CD14-positive monocyte (primary cell): ENCODE data around the gene GLCCI1. TPM values are rescaled to one million over a fixed set of nuclear protein-coding genes. Genes with fewer than 3 reads are reported as not detected.

ENCODE experiments used
- DNase-seq, 3 donors: peaks; one replicate each; pipeline ENCODE4 v3.0.0-alpha.2; 2011 to 2022
- H2AFZ ChIP-seq: 2 replicates; pipeline ENCODE4 v1.6.0; 2012; ENCODE audit warnings: mild to moderate bottlenecking, low read depth, low read length, inconsistent platforms; ENCODE audit not compliant: insufficient read depth, poor library complexity, severe bottlenecking
- H3K27ac ChIP-seq, 2 donors: 1 replicate in 1 of 2; 2 replicates in 1 of 2; pipeline ENCODE4 v1.5.1; 2012 to 2013; ENCODE audit warnings: low read length in 2 of 2, control low read depth in 1 of 2, inconsistent platforms in 1 of 2, low read depth in 1 of 2, mild to moderate bottlenecking in 1 of 2
- H3K27me3 ChIP-seq, 2 donors: one replicate each; pipeline versions ENCODE4 v1.6.0 to v1.6.1; 2011 to 2013; ENCODE audit warnings: low read length in 2 of 2; ENCODE audit not compliant: control insufficient read depth in 2 of 2, insufficient read depth in 2 of 2
- H3K36me3 ChIP-seq, 2 donors: replicated peaks in 1 of 2; 1 replicate in 1 of 2; 2 replicates in 1 of 2; pipeline versions ENCODE4 v1.5.1 to v1.6.1; 2012 to 2013; ENCODE audit warnings: low read length in 2 of 2, control low read depth in 1 of 2, inconsistent platforms in 1 of 2, mild to moderate bottlenecking in 1 of 2; ENCODE audit not compliant: insufficient read depth in 2 of 2, control insufficient read depth in 1 of 2
- H3K4me1 ChIP-seq, 2 donors: 1 replicate in 1 of 2; 2 replicates in 1 of 2; pipeline versions ENCODE4 v1.5.1 to v1.6.1; 2012 to 2013; ENCODE audit warnings: low read length in 2 of 2, control low read depth in 1 of 2, inconsistent platforms in 1 of 2, mild to moderate bottlenecking in 1 of 2, moderate library complexity in 1 of 2; ENCODE audit not compliant: insufficient read depth in 2 of 2, control insufficient read depth in 1 of 2
- H3K4me2 ChIP-seq: replicated peaks from 2 replicates; pipeline ENCODE3; 2012; ENCODE audit warnings: low read length, moderate library complexity, mild to moderate bottlenecking; ENCODE audit not compliant: poor library complexity, severe bottlenecking; ENCODE audit errors: extremely low read depth
- H3K4me3 ChIP-seq, 3 experiments: fragments of 200-600 bp in 1 of 3; sonication (generic) in 1 of 3; replicated peaks in 1 of 3; 1 replicate in 2 of 3; 2 replicates in 1 of 3; pipeline ENCODE4 v1.5.1; 2011 to 2013; ENCODE audit warnings: low read length in 3 of 3, mild to moderate bottlenecking in 3 of 3, control low read depth in 2 of 3, low read depth in 2 of 3, inconsistent platforms in 1 of 3, moderate library complexity in 1 of 3
- H3K79me2 ChIP-seq: 2 replicates; pipeline ENCODE4 v1.6.0; 2012; ENCODE audit warnings: mild to moderate bottlenecking, control low read depth, inconsistent platforms, low read length, moderate library complexity; ENCODE audit not compliant: insufficient read depth
- H3K9ac ChIP-seq: 2 replicates; pipeline ENCODE4 v1.6.0; 2017; ENCODE audit warnings: low read length, mild to moderate bottlenecking; ENCODE audit not compliant: insufficient read depth, poor library complexity, severe bottlenecking
- H3K9me3 ChIP-seq, 2 donors: replicated peaks in 1 of 2; 1 replicate in 1 of 2; 2 replicates in 1 of 2; pipeline versions ENCODE4 v1.5.1 to v1.6.1; 2012 to 2013; ENCODE audit warnings: low read length in 2 of 2, control low read depth in 1 of 2; ENCODE audit not compliant: control insufficient read depth in 1 of 2, insufficient read depth in 1 of 2
- H4K20me1 ChIP-seq: 2 replicates; pipeline ENCODE4 v1.6.0; 2012; ENCODE audit warnings: mild to moderate bottlenecking, low read length, control low read depth, moderate library complexity; ENCODE audit not compliant: insufficient read depth
- H3K27ac Mint-ChIP-seq, 7 donors: one replicate each; pipeline ENCODE4 v1.8.0; 2020; ENCODE audit warnings: mild to moderate bottlenecking in 7 of 7, mixed read lengths in 7 of 7, moderate library complexity in 6 of 7, inconsistent platforms in 2 of 7
- H3K27me3 Mint-ChIP-seq, 3 donors: one replicate each; pipeline ENCODE4 v1.8.0; 2021 to 2022; ENCODE audit warnings: low read depth in 3 of 3, mild to moderate bottlenecking in 3 of 3, mixed read lengths in 3 of 3, moderate library complexity in 3 of 3, inconsistent platforms in 1 of 3
- H3K36me3 Mint-ChIP-seq, 2 donors: one replicate each; pipeline ENCODE4 v1.8.0; 2020; ENCODE audit warnings: mixed read lengths in 2 of 2, inconsistent platforms in 1 of 2, mild to moderate bottlenecking in 1 of 2
- H3K4me1 Mint-ChIP-seq: one replicate; pipeline ENCODE4 v1.8.0; 2020; ENCODE audit warnings: mild to moderate bottlenecking, mixed read lengths
- H3K4me3 Mint-ChIP-seq, 2 donors: one replicate each; pipeline ENCODE4 v1.8.0; 2020; ENCODE audit warnings: mild to moderate bottlenecking in 2 of 2, mixed read lengths in 2 of 2, moderate library complexity in 1 of 2
- H3K9me3 Mint-ChIP-seq, 7 donors: one replicate each; pipeline ENCODE4 v1.8.0; 2020 to 2022; ENCODE audit warnings: mixed read lengths in 7 of 7, mild to moderate bottlenecking in 6 of 7, moderate library complexity in 6 of 7, inconsistent platforms in 2 of 7
- CTCF ChIP-seq: fragments of 200-600 bp; IDR thresholded peaks from one replicate; pipeline ENCODE4 v1.8.0; 2022; ENCODE audit warnings: antibody characterized with exemption, mild to moderate bottlenecking
- WGBS: methylation state at CpG from one replicate; pipeline ENCODE4 v1.1.5; 2013; ENCODE audit warnings: missing lambda C conversion rate; ENCODE audit not compliant: insufficient coverage; 5-methylcytosine and 5-hydroxymethylcytosine counted together
- intact Hi-C, 2 donors: fragments of 100-400 bp; cut with micrococcal nuclease; formaldehyde crosslinking; loops; one replicate each; pipeline versions ENCODE4 v1.15.0 to v1.15.1; 2023
- polyA plus RNA-seq, 3 donors: library from polyadenylated mRNA; depleted of rRNA in 1 of 3; unstranded in 2 of 3; stranded (reverse) in 1 of 3; fragments of 300-500 nt in 2 of 3; fragments of >200 nt in 1 of 3; fragmentation: Illumina TruSeq in 2 of 3; gene quantifications; 1 replicate in 2 of 3; 2 replicates in 1 of 3; pipeline ENCODE4 v1.2.3, GENCODE V29; 2012 to 2021

Gene GLCCI1
- polyA plus RNA-seq, 3 donors: 0.89 to 2.1 (median 1.1) TPM

- H3K36me3 Mint-ChIP-seq: peaks cover 2 to 5% of the 10 kb centered on the region in 2 donors
- H3K4me3 Mint-ChIP-seq: no peak overlapping the region
- Histone ChIP-seq H3K9ac (no peak overlapping the region), H3K4me1 (no peaks in the 10 kb centered on the region), H3K4me2 (no peak overlapping the region), H3K4me3 (no peak overlapping the region), H3K27me3 (no peaks in the 10 kb centered on the region), H3K79me2 (no peaks in the 10 kb centered on the region), H2AFZ (no peak overlapping the region), H3K9me3 (no peaks in the 10 kb centered on the region), H3K36me3 (no peaks in the 10 kb centered on the region), H4K20me1 (no peaks in the 10 kb centered on the region), H3K27ac (no peak overlapping the region)
- peaks cover 0 to 10% (median 4%) of the 10 kb centered on the region in 7 donors for H3K9me3 Mint-ChIP-seq
- intact Hi-C loops: no loop called here
- DNase-seq: no peak
- H3K4me1 Mint-ChIP-seq: no peaks in the 10 kb centered on the region
- H3K27me3 Mint-ChIP-seq: peaks cover 0 to 2% (median 1%) of the 10 kb centered on the region in 3 donors
- no peak overlapping the region for H3K27ac Mint-ChIP-seq
- no peak for TF ChIP-seq CTCF
Observed at GRCh38 chr7:8063706-8064297, 95.2 kb downstream of the GLCCI1 start.

GRCh38 chr7:8064828-8065227 is 96.2 kb downstream of the GLCCI1 start:
- H3K4me3 Mint-ChIP-seq: no peak overlapping the region
- no peak overlapping the region for H2AFZ ChIP-seq
- H3K4me1 Mint-ChIP-seq: no peaks in the 10 kb centered on the region
- no peak for TF ChIP-seq CTCF
- H3K4me2 ChIP-seq: no peak overlapping the region
- no peak overlapping the region for H3K4me3 ChIP-seq
- H3K27ac ChIP-seq: no peak overlapping the region
- H3K4me1 ChIP-seq: no peaks in the 10 kb centered on the region
- H3K9me3 ChIP-seq: no peaks in the 10 kb centered on the region
- peaks cover 2 to 5% of the 10 kb centered on the region in 2 donors for H3K36me3 Mint-ChIP-seq
- no peaks in the 10 kb centered on the region for H3K36me3 ChIP-seq
- no CpG with 5 or more reads among the region's 12 CpGs for WGBS
- no peak overlapping the region for H3K27ac Mint-ChIP-seq
- H3K9ac ChIP-seq: no peak overlapping the region
- no peaks in the 10 kb centered on the region for H3K27me3 ChIP-seq
- peaks cover 0 to 2% (median 1%) of the 10 kb centered on the region in 3 donors for H3K27me3 Mint-ChIP-seq
- peaks cover 0 to 10% (median 4%) of the 10 kb centered on the region in 7 donors for H3K9me3 Mint-ChIP-seq
- no peaks in the 10 kb centered on the region for H4K20me1 ChIP-seq
- H3K79me2 ChIP-seq: no peaks in the 10 kb centered on the region
- DNase-seq: no peak
- intact Hi-C loops: no loop called here
